Activated naive CD4-positive, alpha-beta T cell treated with anti-CD3 and anti-CD28 coated beads for 36 hours (primary cell): Measurements from ENCODE around the gene LRRC25. TPM values are rescaled to one million over a fixed set of nuclear protein-coding genes. Genes with fewer than 3 reads are reported as not detected.

Source experiments
- CTCF ChIA-PET: fragments of 350-600 bp; sonication (Branson Sonifier 250); formaldehyde crosslinking; loops from one replicate; lab custom pipeline; 2021; ENCODE audit warnings: antibody characterized with exemption; lab: Charles Lee
- DNase-seq: peaks from one replicate; pipeline ENCODE4 v3.0.0-alpha.2; 2020
- H3K27ac Mint-ChIP-seq: one replicate; pipeline ENCODE4 v1.8.0; 2021; ENCODE audit warnings: mild to moderate bottlenecking, mixed read lengths
- H3K27me3 Mint-ChIP-seq: one replicate; pipeline ENCODE4 v1.8.0; 2021; ENCODE audit warnings: low read depth, mixed read lengths
- H3K36me3 Mint-ChIP-seq: one replicate; pipeline ENCODE4 v1.8.0; 2021; ENCODE audit warnings: low read depth, mixed read lengths
- H3K4me1 Mint-ChIP-seq: one replicate; pipeline ENCODE4 v1.8.0; 2021; ENCODE audit warnings: low read depth, mixed read lengths
- H3K4me3 Mint-ChIP-seq: one replicate; pipeline ENCODE4 v1.8.0; 2021; ENCODE audit warnings: mild to moderate bottlenecking, moderate library complexity, mixed read lengths
- H3K9me3 Mint-ChIP-seq: one replicate; pipeline ENCODE4 v1.8.0; 2021; ENCODE audit warnings: mixed read lengths
- intact Hi-C: fragments of 100-400 bp; cut with micrococcal nuclease; formaldehyde crosslinking; loops from one replicate; pipeline ENCODE4 v1.15.1; 2023
- total RNA-seq, 2 experiments: library from RNA; stranded (reverse); gene quantifications; one replicate each; pipeline ENCODE4 v1.2.3, GENCODE V29; 2021

LRRC25 gene
- not detected for total RNA-seq

DNA sequence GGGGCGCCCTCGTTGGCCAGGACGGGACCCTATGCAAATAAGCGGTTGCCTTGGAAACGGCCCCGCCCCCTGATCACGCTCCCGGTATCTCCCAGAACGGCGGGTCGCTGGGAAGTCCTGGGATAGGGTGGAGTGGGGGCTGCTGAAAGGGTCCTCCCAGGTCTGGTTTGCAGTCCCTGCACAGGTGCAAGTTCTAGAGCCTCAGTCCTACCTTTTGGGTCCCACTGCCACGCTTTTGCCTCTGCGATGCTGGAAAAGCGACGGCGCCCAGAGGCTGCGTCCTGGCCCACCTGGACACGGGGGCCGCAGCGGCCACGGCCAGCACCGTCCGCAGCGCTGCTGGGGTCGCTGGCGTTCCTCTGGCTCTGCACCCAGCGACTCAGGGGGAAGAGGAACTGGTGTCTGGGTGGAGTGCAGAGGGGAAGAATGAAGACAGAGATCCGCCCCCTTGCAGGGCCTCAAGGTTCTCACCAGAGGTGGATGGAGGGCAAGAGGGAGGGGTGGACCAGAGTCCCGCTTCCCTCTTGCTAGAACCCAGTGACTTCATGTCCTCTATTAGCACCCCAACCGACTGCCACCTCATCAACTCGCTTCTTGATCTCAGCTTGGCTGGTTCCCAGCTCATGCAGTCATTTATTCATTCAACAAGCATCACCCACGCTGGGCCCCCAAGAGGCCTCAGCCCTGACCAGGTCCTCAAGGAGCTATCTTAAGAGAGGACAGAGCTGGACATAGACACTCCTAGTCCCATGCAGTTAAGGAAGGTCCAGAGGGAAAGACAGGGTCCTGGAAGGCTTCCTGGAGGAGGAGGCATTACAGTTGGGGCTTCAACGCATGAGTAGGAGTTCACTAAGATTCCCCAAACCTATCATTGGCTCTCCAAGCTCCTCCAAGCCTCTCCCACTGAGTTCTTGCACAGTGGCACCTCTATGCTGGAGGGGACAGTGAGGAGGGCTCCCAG is at the start of gene LRRC25:
TSS of gene LRRC25 (minus strand) at position 381 of the 961 bp plus-strand sequence. CDS start 659 bp downstream, outside the sequence.
- Mint-ChIP-seq H3K36me3 (no peaks in the 10 kb centered on the region), H3K4me3 (no peak within 1 kb of the TSS), H3K27ac (no peak within 1 kb of the TSS), H3K27me3 (peaks cover 11% of the 10 kb centered on the region), H3K4me1 (peaks cover 4% of the 10 kb centered on the region), H3K9me3 (no peaks in the 10 kb centered on the region)
- CTCF ChIA-PET = interaction anchor here (0.8 to 1.3 kb wide), 2 partner anchors 8 to 9 kb away, joined by 3 to 4 read pairs; no protein-coding TSS in a partner anchor
- no peak for DNase-seq
- intact Hi-C loops = no loop called here

DNA sequence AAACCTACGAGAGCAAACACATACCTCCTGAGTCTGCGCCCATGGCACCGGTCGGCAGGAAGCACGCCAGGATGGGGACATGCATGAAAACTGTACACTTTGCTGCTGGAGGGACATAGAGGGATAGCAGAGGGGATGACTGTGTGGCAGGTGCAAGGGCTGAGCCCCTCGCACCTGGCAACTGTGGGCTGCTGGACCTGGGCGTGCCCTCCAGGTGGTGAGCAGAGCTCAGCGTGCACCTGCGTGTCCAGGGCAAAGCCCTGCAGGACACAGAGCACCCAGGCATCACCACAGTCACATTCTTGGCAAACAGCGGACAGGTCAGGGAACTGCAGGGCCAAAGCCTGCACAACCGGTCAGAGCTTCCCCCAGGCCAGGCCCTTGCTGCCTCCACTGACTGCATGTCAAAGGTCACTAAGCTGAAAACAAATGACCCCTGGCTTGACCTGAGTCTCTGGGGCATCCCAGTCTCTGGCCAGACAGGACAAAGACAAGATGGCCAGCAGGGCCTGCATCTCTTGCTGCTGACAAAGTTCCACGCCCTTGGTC is 49.5 kb upstream of the LRRC25 start:
- H3K36me3 Mint-ChIP-seq = peaks cover 8% of the 10 kb centered on the region
- DNase-seq = no peak
- no peak overlapping the region for H3K27ac Mint-ChIP-seq
- CTCF ChIA-PET = no interaction called here
- no peak overlapping the region for H3K4me3 Mint-ChIP-seq
- peaks cover 12% of the 10 kb centered on the region for H3K4me1 Mint-ChIP-seq
- no peaks in the 10 kb centered on the region for H3K27me3 Mint-ChIP-seq
- peaks cover 3% of the 10 kb centered on the region for H3K9me3 Mint-ChIP-seq
- intact Hi-C loops = no loop called here

DNA sequence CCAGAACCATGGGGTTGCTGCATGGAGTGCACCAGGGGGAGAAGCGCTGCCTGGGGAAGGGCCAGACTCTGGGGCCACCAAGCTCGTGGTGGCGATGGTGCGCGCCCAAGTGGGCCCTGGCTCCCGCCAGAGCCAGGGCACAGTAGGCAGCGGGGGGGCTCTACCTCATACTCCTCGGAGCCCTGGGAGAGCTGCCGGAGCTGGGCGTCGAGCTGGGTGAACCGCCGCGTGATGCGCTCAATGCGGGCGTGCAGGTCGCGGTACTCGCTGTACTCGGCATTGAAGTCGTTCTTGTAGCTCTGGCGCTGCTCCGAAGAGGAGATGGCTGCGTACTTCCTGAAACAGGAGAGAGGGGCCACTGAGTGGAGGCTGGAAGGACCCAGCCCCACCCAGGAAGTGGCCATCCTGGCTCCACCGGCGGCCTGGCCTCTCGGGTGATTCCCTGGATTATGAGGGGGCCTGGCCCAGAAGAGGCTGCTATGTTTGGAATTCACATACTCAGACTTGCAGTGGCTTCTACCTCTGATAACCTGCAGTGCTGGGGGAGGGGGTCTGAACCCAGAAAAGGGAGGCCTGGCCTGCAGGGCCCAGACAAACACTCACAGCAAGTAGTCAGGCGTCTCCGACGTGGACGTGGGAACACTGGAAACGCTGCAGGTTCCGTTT is 48.9 kb upstream of the LRRC25 start:
- DNase-seq = no peak
- H3K4me1 Mint-ChIP-seq = peaks cover 13% of the 10 kb centered on the region
- intact Hi-C loops = no loop called here
- H3K4me3 Mint-ChIP-seq = no peak overlapping the region
- H3K36me3 Mint-ChIP-seq = peaks cover 8% of the 10 kb centered on the region
- CTCF ChIA-PET = interaction anchor here (0.7 kb wide), 1 partner anchor 695 kb away, joined by 3 read pairs; no protein-coding TSS in a partner anchor
- H3K27ac Mint-ChIP-seq = no peak overlapping the region
- H3K27me3 Mint-ChIP-seq = no peaks in the 10 kb centered on the region
- peaks cover 3% of the 10 kb centered on the region for H3K9me3 Mint-ChIP-seq

DNA sequence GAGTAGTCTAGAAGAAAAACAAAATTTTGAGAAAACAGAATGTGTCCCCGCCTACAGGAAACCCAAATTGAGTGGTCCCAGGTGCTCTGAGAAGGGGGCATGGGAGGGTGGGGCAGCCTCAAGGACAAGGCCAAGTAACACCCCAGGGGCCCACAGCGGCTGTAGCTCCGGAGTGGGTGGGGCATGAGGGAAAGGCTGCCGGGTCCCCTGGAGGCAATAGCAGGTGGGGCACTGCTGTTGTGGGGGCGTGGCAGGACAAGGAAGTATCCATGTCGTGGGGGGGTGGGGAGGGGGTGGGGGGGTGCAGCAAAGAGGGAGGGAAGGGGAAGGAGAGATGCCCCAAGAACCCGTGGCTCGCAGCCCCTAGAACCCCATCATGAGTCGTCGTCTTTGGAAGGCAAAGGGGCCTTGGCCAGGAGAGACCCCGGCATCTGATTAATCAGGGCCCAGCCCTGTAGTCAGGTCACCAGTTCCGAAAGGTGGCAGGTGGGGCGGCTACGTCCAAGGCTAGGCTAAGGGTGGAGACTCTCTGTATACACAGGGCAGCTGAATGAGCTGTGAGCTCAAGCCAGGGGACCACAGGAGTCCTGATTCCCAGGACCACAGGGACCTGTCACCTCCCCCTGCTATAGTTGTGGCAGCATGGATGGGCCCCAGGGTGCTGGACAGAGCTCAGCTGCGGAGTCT is 48.0 kb upstream of the LRRC25 start:
- Mint-ChIP-seq H3K36me3 (peaks cover 7% of the 10 kb centered on the region), H3K9me3 (peaks cover 3% of the 10 kb centered on the region), H3K27me3 (no peaks in the 10 kb centered on the region), H3K4me1 (peaks cover 20% of the 10 kb centered on the region), H3K27ac (no peak overlapping the region), H3K4me3 (no peak overlapping the region)
- CTCF ChIA-PET = interaction anchor here (0.7 kb wide), 1 partner anchor 695 kb away, joined by 3 read pairs; no protein-coding TSS in a partner anchor
- no peak for DNase-seq
- intact Hi-C loops = no loop called here

DNA sequence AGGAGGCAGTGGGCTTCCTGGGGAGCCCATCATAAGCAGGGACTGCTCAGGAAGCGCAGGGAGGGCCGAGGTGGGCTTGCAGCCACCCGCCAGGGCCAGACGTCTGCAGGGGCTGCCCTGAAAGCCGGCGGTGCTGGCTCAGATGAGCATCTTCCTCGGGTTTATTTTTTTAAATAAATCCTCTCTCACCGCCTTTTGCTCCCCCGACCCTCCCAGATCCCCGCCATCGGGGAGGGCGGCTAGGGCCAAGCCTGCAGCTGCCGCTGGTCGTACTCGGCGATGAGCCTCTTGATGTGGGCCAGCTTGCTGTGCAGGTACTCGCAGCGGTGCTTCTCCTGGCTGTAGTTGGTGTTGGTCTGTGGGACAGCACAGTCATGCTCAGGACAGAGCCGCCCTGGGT is 47.1 kb upstream of the LRRC25 start:
- intact Hi-C loops = no loop called here
- Mint-ChIP-seq H3K36me3 (peaks cover 7% of the 10 kb centered on the region), H3K9me3 (peaks cover 3% of the 10 kb centered on the region), H3K27me3 (no peaks in the 10 kb centered on the region), H3K4me3 (no peak overlapping the region), H3K27ac (no peak overlapping the region), H3K4me1 (peaks cover 20% of the 10 kb centered on the region)
- CTCF ChIA-PET = no interaction called here
- DNase-seq = no peak

- Mint-ChIP-seq H3K27me3 (no peaks in the 10 kb centered on the region), H3K27ac (no peak overlapping the region), H3K36me3 (peaks cover 4% of the 10 kb centered on the region), H3K4me3 (no peak overlapping the region), H3K4me1 (peaks cover 20% of the 10 kb centered on the region), H3K9me3 (peaks cover 3% of the 10 kb centered on the region)
- CTCF ChIA-PET = no interaction called here
- DNase-seq = no peak
- intact Hi-C loops = no loop called here
Measured at GRCh38 chr19:18443831-18444230, 46.4 kb upstream of the LRRC25 start.

DNA sequence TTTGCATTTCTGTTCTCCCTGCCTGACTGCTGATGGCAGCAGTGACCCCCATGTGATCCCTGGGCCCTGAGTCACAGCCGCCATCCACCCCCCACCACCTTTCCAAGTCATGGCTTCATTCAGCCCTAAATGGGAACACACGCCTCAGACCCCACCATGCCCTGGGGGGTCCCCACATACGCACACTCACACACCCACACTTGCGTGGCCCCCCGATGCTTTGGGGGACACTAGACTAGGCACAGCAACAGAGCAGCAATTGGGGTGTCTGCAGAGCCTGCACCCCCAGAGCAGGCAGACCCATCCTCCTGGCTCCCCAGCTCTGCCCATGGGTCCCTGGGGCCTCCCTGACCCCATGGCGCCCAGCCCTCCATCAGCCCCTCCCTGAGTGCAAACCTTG is 46.0 kb upstream of the LRRC25 start:
- intact Hi-C loops = no loop called here
- Mint-ChIP-seq H3K9me3 (peaks cover 3% of the 10 kb centered on the region), H3K36me3 (peaks cover 4% of the 10 kb centered on the region), H3K4me1 (peaks cover 20% of the 10 kb centered on the region), H3K4me3 (no peak overlapping the region), H3K27ac (no peak overlapping the region), H3K27me3 (no peaks in the 10 kb centered on the region)
- CTCF ChIA-PET = interaction anchor here (1.0 kb wide), 1 partner anchor 101 kb away, joined by 3 read pairs; the partner anchor contains the start of gene FKBP8
- DNase-seq = no peak

- Mint-ChIP-seq H3K27ac (no peak overlapping the region), H3K9me3 (peaks cover 3% of the 10 kb centered on the region), H3K27me3 (no peaks in the 10 kb centered on the region), H3K4me1 (peaks cover 20% of the 10 kb centered on the region), H3K4me3 (no peak overlapping the region), H3K36me3 (peaks cover 4% of the 10 kb centered on the region)
- CTCF ChIA-PET = interaction anchor here (1.0 kb wide), 1 partner anchor 101 kb away, joined by 3 read pairs; the partner anchor contains the start of gene FKBP8
- DNase-seq = no peak
- intact Hi-C loops = no loop called here
Measured at GRCh38 chr19:18442941-18443340, 45.5 kb upstream of the LRRC25 start.

- H3K27ac Mint-ChIP-seq = peak overlapping the region; percentile 54
- DNase-seq = no peak
- peaks cover 3% of the 10 kb centered on the region for H3K9me3 Mint-ChIP-seq
- CTCF ChIA-PET = interaction anchor here (1.0 to 3.6 kb wide), 2 partner anchors 9 to 102 kb away, joined by 3 to 16 read pairs; partner anchors contain the start of gene FKBP8
- peaks cover 20% of the 10 kb centered on the region for H3K4me1 Mint-ChIP-seq
- H3K4me3 Mint-ChIP-seq = no peak overlapping the region
- intact Hi-C loops = no loop called here
- no peaks in the 10 kb centered on the region for H3K27me3 Mint-ChIP-seq
- H3K36me3 Mint-ChIP-seq = peaks cover 4% of the 10 kb centered on the region
Measured at GRCh38 chr19:18441804-18442788, 44.7 kb upstream of the LRRC25 start.

DNA sequence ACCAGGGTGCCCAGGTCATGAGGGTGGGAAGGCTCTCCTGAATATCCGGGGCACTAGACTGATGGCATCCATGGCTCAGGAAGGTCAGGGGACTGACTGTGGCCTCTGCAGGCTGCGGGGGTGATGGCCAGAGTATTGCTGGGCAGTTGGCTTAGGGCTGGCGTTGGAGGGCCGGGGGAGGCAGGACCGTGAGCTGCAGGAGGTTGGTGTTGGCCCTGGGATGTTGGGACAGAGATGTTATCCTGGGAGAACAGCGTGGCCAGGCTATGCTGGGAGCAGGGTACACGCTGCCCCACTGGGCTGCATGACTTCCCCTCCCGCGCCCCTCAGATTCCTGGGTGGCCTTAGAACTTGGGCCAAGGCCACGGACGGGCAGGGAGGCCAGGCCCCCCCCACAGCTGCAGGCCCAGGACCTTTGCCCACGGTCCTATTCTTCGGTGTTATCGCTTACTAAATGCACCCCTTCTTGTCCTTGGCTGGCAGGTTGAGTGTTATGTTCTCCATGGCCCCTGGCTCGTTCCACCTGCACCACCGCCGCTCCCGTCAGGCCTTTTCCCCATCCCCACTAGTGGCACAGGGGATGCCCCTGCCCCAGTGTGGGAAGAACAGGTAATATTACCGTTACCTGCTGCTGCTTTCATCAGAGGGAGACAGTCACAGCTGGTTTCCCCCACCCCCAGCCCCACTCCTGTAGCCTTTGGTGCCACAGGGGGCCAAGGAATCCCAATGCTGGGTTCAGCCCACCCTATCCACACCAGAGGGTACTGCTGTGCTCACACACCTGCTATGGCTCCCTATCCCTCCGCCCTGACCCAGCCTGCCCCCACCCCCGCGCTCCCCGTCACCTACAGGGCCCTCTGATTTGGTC is 43.7 kb upstream of the LRRC25 start:
- Mint-ChIP-seq H3K4me1 (peaks cover 24% of the 10 kb centered on the region), H3K27me3 (no peaks in the 10 kb centered on the region), H3K4me3 (no peak overlapping the region), H3K27ac (no peak overlapping the region), H3K9me3 (peaks cover 3% of the 10 kb centered on the region), H3K36me3 (peaks cover 2% of the 10 kb centered on the region)
- CTCF ChIA-PET = interaction anchor here (3.6 kb wide), 1 partner anchor 10 kb away, joined by 16 read pairs; no protein-coding TSS in a partner anchor
- no peak for DNase-seq
- intact Hi-C loops = no loop called here
